ENCODE data around the gene RBM33. TPM values are rescaled to one million over a fixed set of nuclear protein-coding genes. Genes with fewer than 3 reads are reported as not detected.
"Not testable (repeated sequence)": the region's sequence is repeated elsewhere in the genome, so short reads cannot be mapped to it uniquely, and the experiment has no call there.

RBM33 gene
- total RNA-seq, 1 donor from 2014 or later: 73.2 TPM

- Mint-ChIP-seq H3K4me1 (no peaks in the 10 kb centered on the region), H3K27me3 (ENCODE audit: low read depth) (no peaks in the 10 kb centered on the region), H3K9me3 (peaks cover 10% of the 10 kb centered on the region), H3K27ac (ENCODE audit: unreplicated experiment) (no peak overlapping the region), H3K36me3 (ENCODE audit: low read depth) (peaks cover 24% of the 10 kb centered on the region), H3K4me3 (no peak overlapping the region)
- DNase-seq (ENCODE audit: low read depth, low spot score): no peak
- TF ChIP-seq CTCF (conservative IDR thresholded peaks at IDR 0.05): no peak
These were observed 33.7 kb upstream of the RBM33 start for GRCh38 chr7:155610633-155611193.

GRCh38 chr7:155611808-155612447 is 32.5 kb upstream of the RBM33 start:
- Mint-ChIP-seq H3K27ac (ENCODE audit: unreplicated experiment) (peak overlapping the region; percentile 67), H3K36me3 (ENCODE audit: low read depth) (peaks cover 25% of the 10 kb centered on the region), H3K4me1 (no peaks in the 10 kb centered on the region), H3K4me3 (no peak overlapping the region), H3K9me3 (peaks cover 7% of the 10 kb centered on the region), H3K27me3 (ENCODE audit: low read depth) (no peaks in the 10 kb centered on the region)
- no peak for TF ChIP-seq CTCF (conservative IDR thresholded peaks at IDR 0.05)
- DNase-seq (ENCODE audit: low read depth, low spot score): no peak

GRCh38 chr7:155612658-155613057 is 31.8 kb upstream of the RBM33 start:
- Mint-ChIP-seq H3K4me1 (no peaks in the 10 kb centered on the region), H3K4me3 (no peak overlapping the region), H3K9me3 (peaks cover 7% of the 10 kb centered on the region), H3K27ac (ENCODE audit: unreplicated experiment) (no peak overlapping the region), H3K27me3 (ENCODE audit: low read depth) (no peaks in the 10 kb centered on the region), H3K36me3 (ENCODE audit: low read depth) (peaks cover 27% of the 10 kb centered on the region)
- no peak for TF ChIP-seq CTCF (conservative IDR thresholded peaks at IDR 0.05)
- DNase-seq (ENCODE audit: low read depth, low spot score): no peak

- H3K9me3 Mint-ChIP-seq; H3K27ac Mint-ChIP-seq (ENCODE audit: unreplicated experiment); H3K27me3 Mint-ChIP-seq (ENCODE audit: low read depth); H3K4me3 Mint-ChIP-seq; H3K4me1 Mint-ChIP-seq; DNase-seq (ENCODE audit: low read depth, low spot score): not testable (repeated sequence)
- H3K36me3 Mint-ChIP-seq (ENCODE audit: low read depth): peaks cover 32% of the 10 kb centered on the region
These were observed 29.4 kb upstream of the RBM33 start for GRCh38 chr7:155615085-155615484.

- H3K4me3 Mint-ChIP-seq: no peak overlapping the region
These were observed 25.5 kb upstream of the RBM33 start for GRCh38 chr7:155618708-155619633.

More at GRCh38 chr7:155618708-155619633, 25.5 kb upstream of the RBM33 start:
- DNase-seq (ENCODE audit: low read depth, low spot score): no peak
- H3K27me3 Mint-ChIP-seq (ENCODE audit: low read depth): no peaks in the 10 kb centered on the region
- peaks cover 7% of the 10 kb centered on the region for H3K9me3 Mint-ChIP-seq
- H3K27ac Mint-ChIP-seq (ENCODE audit: unreplicated experiment): no peak overlapping the region
- H3K36me3 Mint-ChIP-seq (ENCODE audit: low read depth): peaks cover 32% of the 10 kb centered on the region
- no peak for TF ChIP-seq CTCF (conservative IDR thresholded peaks at IDR 0.05)
- H3K4me1 Mint-ChIP-seq: no peaks in the 10 kb centered on the region

Data from neural crest cell (in vitro differentiated cells).